SU-DHL-6 (cell line): ENCODE measurements around the gene LHFPL6.

Source experiments
- H2AFZ ChIP-seq: fragments of 200-600 bp; sonication (generic); 2 replicates; pipeline ENCODE4 v1.6.1; 2014; ENCODE audit warnings: low read depth, mild to moderate bottlenecking, moderate library complexity, mixed read lengths, antibody characterized with exemption, low read length; ENCODE audit not compliant: severe bottlenecking
- H3F3A ChIP-seq: fragments of 200-600 bp; shearing (Covaris generic); 2 replicates; pipeline ENCODE4 v1.6.0; 2016; ENCODE audit warnings: antibody characterized with exemption, mild to moderate bottlenecking; ENCODE audit not compliant: insufficient read depth
- H3K27ac ChIP-seq: fragments of 200-600 bp; sonication (generic); 2 replicates; pipeline ENCODE4 v1.5.1; 2016; ENCODE audit warnings: low read depth, mild to moderate bottlenecking, low read length, moderate library complexity, mixed read lengths
- H3K27me3 ChIP-seq: fragments of 200-600 bp; sonication (generic), shearing (Covaris generic); 2 replicates; pipeline ENCODE4 v1.6.0; 2014; ENCODE audit warnings: mild to moderate bottlenecking, low read length
- H3K36me3 ChIP-seq: fragments of 200-600 bp; sonication (generic); 2 replicates; pipeline ENCODE4 v1.6.1; 2014; ENCODE audit warnings: mild to moderate bottlenecking, low read length, mixed read lengths
- H3K4me2 ChIP-seq: fragments of 300-600, 200-600 bp; shearing (Covaris generic), sonication (generic); 2 replicates; pipeline ENCODE4 v1.6.0; 2014; ENCODE audit warnings: low read length, low read depth, mild to moderate bottlenecking; ENCODE audit not compliant: poor library complexity, severe bottlenecking
- H3K4me3 ChIP-seq: fragments of 200-600 bp; sonication (generic); 2 replicates; pipeline ENCODE4 v1.5.1; 2014; ENCODE audit warnings: antibody characterized with exemption, low read length, mild to moderate bottlenecking, mixed read lengths; ENCODE audit not compliant: insufficient read depth, poor library complexity, severe bottlenecking
- H3K79me2 ChIP-seq: fragments of 200-600 bp; sonication (generic); 2 replicates; pipeline ENCODE4 v1.6.1; 2014; ENCODE audit warnings: mild to moderate bottlenecking, low read length, moderate library complexity; ENCODE audit not compliant: insufficient read depth
- H3K9ac ChIP-seq: fragments of 200-600 bp; sonication (generic); 2 replicates; pipeline ENCODE4 v1.7.0; 2014; ENCODE audit warnings: mild to moderate bottlenecking, low read length
- H3K9me2 ChIP-seq: fragments of 200-600 bp; sonication (generic); replicated peaks from 2 replicates; pipeline ENCODE4 v1.6.1; 2014; ENCODE audit warnings: low read length; ENCODE audit not compliant: insufficient read depth
- H3K9me3 ChIP-seq: fragments of 200-600 bp; sonication (generic); 2 replicates; pipeline ENCODE4 v1.6.1; 2014; ENCODE audit warnings: low read length, mixed read lengths; ENCODE audit not compliant: insufficient read depth
- H4K20me1 ChIP-seq: fragments of 200-600 bp; sonication (generic); 2 replicates; pipeline ENCODE4 v1.6.1; 2014; ENCODE audit warnings: low read depth, mild to moderate bottlenecking, antibody characterized with exemption, low read length, moderate library complexity, mixed read lengths
- EZH2phosphoT487 ChIP-seq: fragments of 200-600 bp; sonication (generic), shearing (Covaris generic); conservative IDR thresholded peaks from 2 replicates; pipeline ENCODE4 v1.6.1; 2018; ENCODE audit warnings: mild to moderate bottlenecking, antibody characterized with exemption, low read length, moderate library complexity, mixed read lengths
- TF ChIP-seq, protein P1 (sequence below): fragments of 200-600 bp; sonication (generic); IDR thresholded peaks from one replicate; pipeline ENCODE4 v1.5.1; 2017; ENCODE audit warnings: antibody characterized with exemption, mild to moderate bottlenecking, low read length, moderate library complexity; ENCODE audit not compliant: insufficient read depth, poor library complexity, severe bottlenecking

The LHFPL6 gene

DNA sequence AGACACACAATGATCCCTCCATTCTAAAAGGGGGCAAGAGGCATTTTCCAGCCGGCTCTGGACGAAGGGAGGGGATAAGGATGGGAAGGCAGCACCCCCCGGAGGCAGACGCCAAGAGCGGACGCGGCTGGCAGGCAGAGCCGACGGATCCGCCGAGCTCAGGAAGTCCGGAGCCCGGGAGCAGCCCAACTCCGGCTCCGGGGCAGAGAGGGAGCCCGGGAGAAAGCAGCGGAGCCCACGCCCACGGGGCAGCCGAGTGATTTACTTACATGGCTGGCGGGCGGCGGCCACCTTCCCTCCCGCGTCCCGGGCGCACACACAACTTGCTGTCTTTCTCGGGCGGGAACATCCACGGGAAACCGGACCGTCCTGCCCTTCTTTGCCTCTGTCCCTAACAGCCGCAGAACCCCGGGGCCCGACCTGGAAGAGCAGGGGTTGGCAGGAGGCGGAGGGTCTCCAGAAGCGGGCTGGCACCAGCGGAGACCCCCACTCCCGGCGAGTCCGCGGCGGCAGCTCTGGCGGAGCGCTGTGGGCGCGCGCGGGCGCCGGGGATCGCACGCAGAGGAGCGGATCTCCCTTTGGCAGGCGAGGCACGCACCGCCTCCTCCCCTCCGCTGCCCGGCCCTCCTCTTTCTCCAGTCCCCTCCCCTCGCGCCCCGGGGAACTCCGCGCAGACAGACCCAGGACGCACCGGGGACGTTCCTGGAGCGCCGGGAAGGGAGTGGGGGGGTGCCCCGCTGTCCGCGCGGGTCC, at the start of gene LHFPL6:
TSS of gene LHFPL6 (minus strand) at position 580 of the 753 bp plus-strand sequence.
- H3K9me3 ChIP-seq, result no peaks in the 10 kb centered on the region
- H4K20me1 ChIP-seq, result no peaks in the 10 kb centered on the region
- no peaks in the 10 kb centered on the region for H3K27me3 ChIP-seq
- H2AFZ ChIP-seq, result peak within 1 kb of the TSS; percentile 81
- H3K36me3 ChIP-seq, result no peaks in the 10 kb centered on the region
- H3K9me2 ChIP-seq, result no peaks in the 10 kb centered on the region
- H3K27ac ChIP-seq, result no peak within 1 kb of the TSS
- peak within 1 kb of the TSS; percentile 65 for H3K9ac ChIP-seq
- peak within 1 kb of the TSS; percentile 71 for H3K4me3 ChIP-seq
- peak within 1 kb of the TSS; percentile 62 for H3K4me2 ChIP-seq
- H3K79me2 ChIP-seq, result no peaks in the 10 kb centered on the region
- TF ChIP-seq, protein P1, sequence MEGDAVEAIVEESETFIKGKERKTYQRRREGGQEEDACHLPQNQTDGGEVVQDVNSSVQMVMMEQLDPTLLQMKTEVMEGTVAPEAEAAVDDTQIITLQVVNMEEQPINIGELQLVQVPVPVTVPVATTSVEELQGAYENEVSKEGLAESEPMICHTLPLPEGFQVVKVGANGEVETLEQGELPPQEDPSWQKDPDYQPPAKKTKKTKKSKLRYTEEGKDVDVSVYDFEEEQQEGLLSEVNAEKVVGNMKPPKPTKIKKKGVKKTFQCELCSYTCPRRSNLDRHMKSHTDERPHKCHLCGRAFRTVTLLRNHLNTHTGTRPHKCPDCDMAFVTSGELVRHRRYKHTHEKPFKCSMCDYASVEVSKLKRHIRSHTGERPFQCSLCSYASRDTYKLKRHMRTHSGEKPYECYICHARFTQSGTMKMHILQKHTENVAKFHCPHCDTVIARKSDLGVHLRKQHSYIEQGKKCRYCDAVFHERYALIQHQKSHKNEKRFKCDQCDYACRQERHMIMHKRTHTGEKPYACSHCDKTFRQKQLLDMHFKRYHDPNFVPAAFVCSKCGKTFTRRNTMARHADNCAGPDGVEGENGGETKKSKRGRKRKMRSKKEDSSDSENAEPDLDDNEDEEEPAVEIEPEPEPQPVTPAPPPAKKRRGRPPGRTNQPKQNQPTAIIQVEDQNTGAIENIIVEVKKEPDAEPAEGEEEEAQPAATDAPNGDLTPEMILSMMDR, result peak; percentile 45
- TF ChIP-seq EZH2phosphoT487, result no peak
- H3F3A ChIP-seq, result no peaks in the 10 kb centered on the region

DNA sequence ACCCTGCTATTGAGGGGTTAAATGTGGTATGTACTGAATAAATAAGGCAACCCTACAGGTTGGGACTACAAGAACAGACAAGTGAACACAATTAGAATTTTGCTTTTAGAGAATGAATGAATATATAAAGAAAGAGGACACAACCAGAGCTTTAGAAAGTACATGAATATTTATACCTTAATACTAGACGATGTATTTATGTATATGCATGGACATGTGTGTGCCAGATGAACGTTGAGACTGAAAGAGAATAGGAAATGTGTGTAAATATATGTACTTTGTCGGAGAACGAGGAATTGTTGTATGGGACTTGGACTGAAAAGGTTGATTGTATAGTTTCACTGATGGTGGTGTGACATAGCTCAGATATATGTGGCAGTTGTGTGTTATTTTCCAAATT, 43.1 kb upstream of the LHFPL6 start:
- no peak overlapping the region for H3K9ac ChIP-seq

GRCh38 chr13:39641645-39642044, 38.7 kb upstream of the LHFPL6 start:
- Histone ChIP-seq H3K9ac (no peak overlapping the region), H3K4me2 (no peak overlapping the region)

More for the DNA sequence above, 43.1 kb upstream of the LHFPL6 start:
- no peak overlapping the region for H3K4me2 ChIP-seq
- H3K79me2 ChIP-seq, result no peaks in the 10 kb centered on the region
- no peaks in the 10 kb centered on the region for H4K20me1 ChIP-seq
- H3K27me3 ChIP-seq, result no peaks in the 10 kb centered on the region
- TF ChIP-seq, protein P1, result no peak
- TF ChIP-seq EZH2phosphoT487, result no peak
- no peaks in the 10 kb centered on the region for H3K9me2 ChIP-seq
- H3K27ac ChIP-seq, result no peak overlapping the region
- H3F3A ChIP-seq, result no peaks in the 10 kb centered on the region
- H3K4me3 ChIP-seq, result no peak overlapping the region
- H3K9me3 ChIP-seq, result no peaks in the 10 kb centered on the region
- H2AFZ ChIP-seq, result no peak overlapping the region
- H3K36me3 ChIP-seq, result no peaks in the 10 kb centered on the region

More at GRCh38 chr13:39641645-39642044, 38.7 kb upstream of the LHFPL6 start:
- Histone ChIP-seq H2AFZ (no peak overlapping the region), H3K36me3 (no peaks in the 10 kb centered on the region), H4K20me1 (no peaks in the 10 kb centered on the region), H3K4me3 (no peak overlapping the region), H3K9me2 (no peaks in the 10 kb centered on the region), H3K27me3 (no peaks in the 10 kb centered on the region), H3K79me2 (no peaks in the 10 kb centered on the region), H3K9me3 (no peaks in the 10 kb centered on the region), H3K27ac (no peak overlapping the region), H3F3A (no peaks in the 10 kb centered on the region)
- no peak for TF ChIP-seq EZH2phosphoT487
- TF ChIP-seq, protein P1, result no peak
